Stimulated activated CD8-positive, alpha-beta memory T cell treated with anti-CD3 and anti-CD28 coated beads, Interleukin-12 subunit alpha, Interleukin-12 subunit beta, amount 100 ng/mL, for 24 hours (primary cell): ENCODE data around the gene ANKRD7.
"Not testable (repeated sequence)": the region's sequence is repeated elsewhere in the genome, so short reads cannot be mapped to it uniquely, and the experiment has no call there.

ENCODE experiments used
- DNase-seq: peaks from one replicate; pipeline ENCODE4 v3.0.0-alpha.2; 2020; ENCODE audit errors: extremely low read depth

ANKRD7 gene

GRCh38 chr7:118233799-118234198 is 9.3 kb downstream of the ANKRD7 start:
- DNase-seq = no peak

- DNase-seq = no peak
Observed at GRCh38 chr7:118239014-118239413, 14.5 kb downstream of the ANKRD7 start.

- DNase-seq = not testable (repeated sequence)
Observed at GRCh38 chr7:118240320-118240719, 15.8 kb downstream of the ANKRD7 start.

GRCh38 chr7:118243695-118244094 is 19.2 kb downstream of the ANKRD7 start:
- no peak for DNase-seq

GRCh38 chr7:118245267-118246040 is 20.9 kb downstream of the ANKRD7 start:
- no peak for DNase-seq

- DNase-seq = no peak
Observed at GRCh38 chr7:118250860-118251494, 26.5 kb downstream of the ANKRD7 start.

GRCh38 chr7:118252087-118252486 is 27.6 kb downstream of the ANKRD7 start:
- DNase-seq = no peak

- DNase-seq = no peak
Observed at GRCh38 chr7:118259115-118259514, 34.6 kb downstream of the ANKRD7 start.

GRCh38 chr7:118264836-118265235 is 40.3 kb downstream of the ANKRD7 start:
- DNase-seq = no peak

- no peak for DNase-seq
Observed at GRCh38 chr7:118280319-118281012, 56.0 kb downstream of the ANKRD7 start.

GRCh38 chr7:118281196-118281595 is 56.7 kb downstream of the ANKRD7 start:
- DNase-seq = no peak

- DNase-seq = no peak
Observed at GRCh38 chr7:118285358-118285757, 60.9 kb downstream of the ANKRD7 start.

- no peak for DNase-seq
Observed at GRCh38 chr7:118286131-118286530, 61.6 kb downstream of the ANKRD7 start.

- DNase-seq = no peak
Observed at GRCh38 chr7:118288098-118288497, 63.6 kb downstream of the ANKRD7 start.

- no peak for DNase-seq
Observed at GRCh38 chr7:118289476-118289875, 65.0 kb downstream of the ANKRD7 start.
